Esophagus squamous epithelium (tissue), 4 donors: ENCODE measurements around the gene TMEM219.

ENCODE experiments used
- CTCF ChIP-seq, 6 experiments: fragments of 450-650 bp in 4 of 6; fragments of 200-600 bp in 2 of 6; sonication (generic) in 2 of 6; IDR thresholded peaks; one replicate each; pipeline ENCODE4 v1.5.1; 2016 to 2019; ENCODE audit warnings: antibody characterized with exemption in 6 of 6, mild to moderate bottlenecking in 4 of 6, moderate library complexity in 4 of 6
- POLR2A ChIP-seq, 4 donors: fragments of 450-650 bp; IDR thresholded peaks; one replicate each; pipeline ENCODE4 v1.6.1; 2017; ENCODE audit warnings: antibody characterized with exemption in 4 of 4, mild to moderate bottlenecking in 4 of 4, moderate library complexity in 3 of 4

GRCh38 chr16:30006659-30007377 is 44.9 kb downstream of the TMEM219 start:
- TF ChIP-seq CTCF (IDR thresholded peaks at IDR 0.05) (no peak), POLR2A (IDR thresholded peaks at IDR 0.05) (no peak)
